ENCODE data around the gene DNTTIP2. TPM values are rescaled to one million over a fixed set of nuclear protein-coding genes. Genes with fewer than 3 reads are reported as not detected.

The DNTTIP2 gene
- polyA plus RNA-seq, 5 donors = 51.3 to 76.4 (median 61.1) TPM

Other genes with a start within 250 kb of the DNTTIP2 start
- 10 to 100 TPM; 15.6 to 20.0 (median 17.6) TPM for gene BCAR3, start 197.4 kb downstream of the DNTTIP2 start, polyA plus RNA-seq (ENCODE audit: insufficient read depth in 1 of 5, insufficient read length in 5 of 5, low replicate concordance in 1 of 5)
- 10 to 100 TPM in 4 of 5 donors, 1 to 10 TPM in 1; 8.7 to 13.5 (median 11.5) TPM for gene GCLM, start 30.2 kb upstream of the DNTTIP2 start, polyA plus RNA-seq (ENCODE audit: insufficient read depth in 1 of 5, insufficient read length in 5 of 5, low replicate concordance in 1 of 5)
- 1 to 10 TPM in 2 of 5 donors, under 1 TPM in 3; 0.73 to 1.9 (median 0.81) TPM for gene ABCA4, start 241.9 kb upstream of the DNTTIP2 start, polyA plus RNA-seq (ENCODE audit: insufficient read depth in 1 of 5, insufficient read length in 5 of 5, low replicate concordance in 1 of 5)